Subcutaneous adipose tissue (tissue), 4 donors: Measurements from ENCODE around the gene CHD6. TPM values are rescaled to one million over a fixed set of nuclear protein-coding genes. Genes with fewer than 3 reads are reported as not detected.

Experiments
- total RNA-seq, 4 donors: library from RNA; depleted of rRNA; stranded (reverse); fragments of >200 nt; gene quantifications; one replicate each; pipeline ENCODE4 v1.1.0, GENCODE V29; 2016
- TF ChIP-seq, protein P1 (sequence below): fragments of 450-650 bp; IDR thresholded peaks from one replicate; pipeline ENCODE4 v1.5.1; 2016; ENCODE audit warnings: low read depth, mild to moderate bottlenecking, control low read depth, antibody characterized with exemption, moderate library complexity

CHD6 gene
- total RNA-seq, 4 donors from 2014 or later = 31.5 to 47.4 (median 37.9) TPM

GRCh38 chr20:41359541-41360011 is 258.6 kb downstream of the CHD6 start:
- TF ChIP-seq, protein P1, sequence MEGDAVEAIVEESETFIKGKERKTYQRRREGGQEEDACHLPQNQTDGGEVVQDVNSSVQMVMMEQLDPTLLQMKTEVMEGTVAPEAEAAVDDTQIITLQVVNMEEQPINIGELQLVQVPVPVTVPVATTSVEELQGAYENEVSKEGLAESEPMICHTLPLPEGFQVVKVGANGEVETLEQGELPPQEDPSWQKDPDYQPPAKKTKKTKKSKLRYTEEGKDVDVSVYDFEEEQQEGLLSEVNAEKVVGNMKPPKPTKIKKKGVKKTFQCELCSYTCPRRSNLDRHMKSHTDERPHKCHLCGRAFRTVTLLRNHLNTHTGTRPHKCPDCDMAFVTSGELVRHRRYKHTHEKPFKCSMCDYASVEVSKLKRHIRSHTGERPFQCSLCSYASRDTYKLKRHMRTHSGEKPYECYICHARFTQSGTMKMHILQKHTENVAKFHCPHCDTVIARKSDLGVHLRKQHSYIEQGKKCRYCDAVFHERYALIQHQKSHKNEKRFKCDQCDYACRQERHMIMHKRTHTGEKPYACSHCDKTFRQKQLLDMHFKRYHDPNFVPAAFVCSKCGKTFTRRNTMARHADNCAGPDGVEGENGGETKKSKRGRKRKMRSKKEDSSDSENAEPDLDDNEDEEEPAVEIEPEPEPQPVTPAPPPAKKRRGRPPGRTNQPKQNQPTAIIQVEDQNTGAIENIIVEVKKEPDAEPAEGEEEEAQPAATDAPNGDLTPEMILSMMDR = no peak

DNA sequence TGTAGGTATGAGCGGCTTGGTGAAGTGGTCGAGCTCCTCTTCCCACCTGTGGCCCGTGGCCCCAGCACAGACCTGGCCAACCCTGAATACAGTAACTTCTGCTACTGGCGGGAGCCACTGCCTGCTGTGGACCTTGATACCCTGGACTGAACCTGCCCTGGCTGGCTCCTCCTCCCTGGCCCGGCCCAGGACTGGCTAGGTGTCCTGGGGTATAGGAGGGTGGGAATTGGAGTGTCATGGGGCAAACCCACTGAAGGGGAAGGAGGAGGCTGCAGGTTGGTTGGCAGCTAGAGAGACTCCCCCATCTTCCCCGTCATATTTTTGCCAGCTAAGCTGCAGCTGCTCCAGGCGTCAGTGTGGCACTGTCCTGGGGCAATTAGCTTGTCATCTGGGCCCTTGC is 259.5 kb downstream of the CHD6 start:
- TF ChIP-seq, protein P1 = no peak

- TF ChIP-seq, protein P1 = no peak
Measured at GRCh38 chr20:41358230-41358629, 259.9 kb downstream of the CHD6 start.

DNA sequence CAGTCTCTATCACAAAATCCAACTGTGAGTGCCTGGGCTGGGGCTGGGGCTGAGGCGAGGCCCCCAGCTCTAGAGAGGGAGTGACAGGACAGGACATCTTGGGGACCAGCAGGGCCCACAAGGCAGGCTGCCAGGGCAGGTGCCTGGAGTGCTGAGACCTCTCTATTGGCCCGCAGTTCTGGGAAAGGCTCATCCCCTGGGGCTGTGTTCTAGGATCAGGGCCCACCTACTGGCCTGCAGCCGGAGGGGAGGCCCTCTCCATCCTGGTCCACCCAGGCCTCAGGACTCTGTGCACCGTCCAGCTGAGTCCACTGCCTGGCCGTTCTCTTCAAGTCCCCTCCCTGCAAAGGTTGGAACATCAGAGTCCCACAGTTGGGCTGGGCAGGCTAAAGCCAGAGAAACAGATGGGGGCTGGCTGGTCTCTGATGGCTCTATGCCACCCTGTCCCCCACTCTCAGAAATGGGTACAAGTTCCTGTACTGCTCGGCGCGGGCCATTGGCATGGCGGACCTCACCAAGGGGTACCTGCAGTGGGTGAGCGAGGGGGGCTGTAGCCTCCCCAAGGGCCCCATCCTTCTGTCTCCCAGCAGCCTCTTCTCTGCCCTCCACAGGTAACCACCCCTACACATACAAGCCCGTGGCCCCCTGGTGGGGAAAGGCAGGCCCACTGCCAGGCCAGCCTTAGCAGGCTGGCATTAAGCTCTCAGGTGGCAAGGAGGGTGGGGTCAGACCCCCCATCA is 260.6 kb downstream of the CHD6 start:
- TF ChIP-seq, protein P1 = no peak

DNA sequence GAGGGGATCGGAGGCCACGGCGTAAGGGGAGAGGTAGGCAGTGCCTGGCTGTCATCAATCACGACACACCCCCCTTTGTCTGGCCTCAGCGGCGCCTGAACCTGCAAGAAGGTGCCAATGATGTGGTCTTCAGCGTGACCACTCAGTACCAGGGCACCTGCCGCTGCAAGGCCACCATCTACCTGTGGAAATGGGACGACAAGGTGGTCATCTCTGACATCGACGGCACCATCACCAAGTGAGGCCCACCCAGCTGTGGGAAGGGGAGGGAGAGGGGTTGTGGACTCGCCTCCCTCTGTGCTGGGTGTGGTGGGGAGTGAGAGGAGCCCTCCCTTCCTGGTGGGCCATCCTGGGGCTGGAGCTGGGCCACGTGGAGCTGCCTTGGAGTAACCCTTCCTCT is 261.2 kb downstream of the CHD6 start:
- TF ChIP-seq, protein P1 = no peak

- TF ChIP-seq, protein P1 = no peak
Measured at GRCh38 chr20:41355598-41356203, 262.5 kb downstream of the CHD6 start.

- TF ChIP-seq, protein P1 = no peak
Measured at GRCh38 chr20:41355192-41355591, 263.0 kb downstream of the CHD6 start.
